Endothelial cell of umbilical vein (primary cell): ENCODE measurements around the gene SIPA1L3. TPM values are rescaled to one million over a fixed set of nuclear protein-coding genes. Genes with fewer than 3 reads are reported as not detected.

ENCODE experiments used
- BruUV-seq: library from RNA; stranded (reverse); fragments of 400-500 nt; replicated peaks from 2 replicates; lab custom pipeline; 2021; lab: Mats Ljungman, UMichigan
- CTCF ChIA-PET: fragments of 300-600, 350-600 bp; sonication (Branson Sonifier 250); formaldehyde crosslinking; loops from one replicate; lab custom pipeline; 2021; ENCODE audit warnings: antibody characterized with exemption, inconsistent platforms; lab: Charles Lee
- POLR2A ChIA-PET: fragments of 300-600, 350-600 bp; sonication (Branson Sonifier 250); formaldehyde crosslinking; loops from one replicate; lab custom pipeline; 2021; ENCODE audit warnings: antibody characterized with exemption, inconsistent platforms; lab: Charles Lee
- DNase-seq: peaks from one replicate; pipeline ENCODE4 v3.0.0-alpha.2; 2011; ENCODE audit warnings: low read depth, low spot score
- FAIRE-seq: peaks from 2 replicates; lab custom pipeline; 2011; peaks lifted over from hg19 to GRCh38; lab: Jason Lieb, UNC
- H2AFZ ChIP-seq: 2 replicates; pipeline ENCODE4 v1.6.0; 2012; ENCODE audit warnings: low read depth, low read length, control low read depth, inconsistent platforms
- H3K27ac ChIP-seq: 2 replicates; pipeline ENCODE4 v1.5.1; 2011; ENCODE audit warnings: low read depth, mild to moderate bottlenecking, control low read depth, low read length, moderate library complexity; ENCODE audit not compliant: insufficient read depth
- H3K27me3 ChIP-seq, 2 experiments: 2 replicates each; pipeline versions ENCODE4 v1.6.0 to v1.6.1; 2011; ENCODE audit warnings: low read length in 2 of 2, mixed read lengths in 1 of 2; ENCODE audit not compliant: control insufficient read depth in 2 of 2, insufficient read depth in 2 of 2
- H3K36me3 ChIP-seq, 2 experiments: 2 replicates in 1 of 2; 3 replicates in 1 of 2; pipeline ENCODE4 v1.5.1; 2011; ENCODE audit warnings: low read length in 2 of 2, mild to moderate bottlenecking in 1 of 2, moderate library complexity in 1 of 2; ENCODE audit not compliant: control insufficient read depth in 2 of 2, insufficient read depth in 2 of 2; ENCODE audit errors: extremely low read depth in 1 of 2
- H3K4me1 ChIP-seq: 3 replicates; pipeline ENCODE4 v1.5.1; 2011; ENCODE audit warnings: mild to moderate bottlenecking, low read length; ENCODE audit not compliant: control insufficient read depth, insufficient read depth; ENCODE audit errors: extremely low read depth
- H3K4me2 ChIP-seq: 2 replicates; pipeline ENCODE4 v1.6.1; 2011; ENCODE audit warnings: low read length, control low read depth, mixed read lengths; ENCODE audit not compliant: insufficient read depth
- H3K4me3 ChIP-seq, 3 experiments: fragments of 200-600 bp in 1 of 3; sonication (generic), shearing (Covaris generic) in 1 of 3; replicated peaks in 1 of 3; 2 replicates each; pipeline ENCODE4 v1.5.1; 2011 to 2016; ENCODE audit warnings: control low read depth in 3 of 3, low read length in 3 of 3, mild to moderate bottlenecking in 2 of 3, inconsistent platforms in 1 of 3, low read depth in 1 of 3, moderate library complexity in 1 of 3; ENCODE audit not compliant: insufficient read depth in 1 of 3
- H3K79me2 ChIP-seq: 2 replicates; pipeline ENCODE4 v1.6.0; 2012; ENCODE audit warnings: low read length, inconsistent platforms; ENCODE audit not compliant: control insufficient read depth, insufficient read depth
- H3K9ac ChIP-seq: replicated peaks from 2 replicates; pipeline ENCODE3; 2011; ENCODE audit warnings: low read length, control low read depth; ENCODE audit not compliant: insufficient read depth; ENCODE audit errors: extremely low read depth
- H3K9me1 ChIP-seq: replicated peaks from 3 replicates; pipeline ENCODE4 v1.6.0; 2011; ENCODE audit warnings: mild to moderate bottlenecking, low read length; ENCODE audit not compliant: control insufficient read depth, insufficient read depth; ENCODE audit errors: extremely low read depth
- H3K9me3 ChIP-seq: replicated peaks from 2 replicates; pipeline ENCODE4 v1.5.1; 2012; ENCODE audit warnings: low read length, inconsistent platforms; ENCODE audit not compliant: control insufficient read depth, insufficient read depth
- H4K20me1 ChIP-seq: replicated peaks from 2 replicates; pipeline ENCODE3; 2011; ENCODE audit warnings: mild to moderate bottlenecking, low read length; ENCODE audit not compliant: control insufficient read depth, insufficient read depth; ENCODE audit errors: extremely low read depth
- EZH2 ChIP-seq: IDR thresholded peaks from 2 replicates; pipeline ENCODE4 v1.6.1; 2012; ENCODE audit warnings: borderline replicate concordance, low read depth, mild to moderate bottlenecking, moderate library complexity, low read length, inconsistent platforms; ENCODE audit not compliant: severe bottlenecking
- FOS ChIP-seq: IDR thresholded peaks from 2 replicates; pipeline ENCODE4 v1.6.1; 2011; ENCODE audit warnings: mild to moderate bottlenecking, low read length, moderate library complexity, borderline replicate concordance; ENCODE audit not compliant: insufficient read depth
- GATA2 ChIP-seq: IDR thresholded peaks from 2 replicates; pipeline ENCODE4 v1.7.0; 2011; ENCODE audit warnings: low read depth, mild to moderate bottlenecking, moderate library complexity, mixed read lengths, low read length; ENCODE audit not compliant: insufficient read length, insufficient read depth
- JUN ChIP-seq: IDR thresholded peaks from 2 replicates; pipeline ENCODE4 v1.6.1; 2011; ENCODE audit warnings: borderline replicate concordance, low read depth; ENCODE audit not compliant: insufficient read length, insufficient read depth
- MYC ChIP-seq: IDR thresholded peaks from one replicate; pipeline ENCODE4 v1.6.1; 2011; ENCODE audit warnings: mild to moderate bottlenecking, low read depth, low read length
- POLR2A ChIP-seq: IDR thresholded peaks from 2 replicates; pipeline ENCODE4 v1.6.1; 2012; ENCODE audit warnings: low read depth, mild to moderate bottlenecking, control low read depth, low read length
- POLR2AphosphoS5 ChIP-seq: IDR thresholded peaks from 2 replicates; pipeline ENCODE4 v1.6.1; 2012; ENCODE audit warnings: low read depth, mild to moderate bottlenecking, control low read depth, low read length, moderate library complexity; ENCODE audit not compliant: insufficient read depth
- dilution Hi-C: fragments of 300-500 bp; cut with MboI; formaldehyde crosslinking; loops from one replicate; pipeline ENCODE4 v1.15.0; 2019; ENCODE audit warnings: low sequenced_read_pairs; ENCODE audit not compliant: extremely low pct_ligation_motif_present
- intact Hi-C: fragments of 100-400 bp; cut with micrococcal nuclease; formaldehyde crosslinking; loops from one replicate; pipeline ENCODE4 v1.10.0; 2022
- polyA plus RNA-seq, 4 experiments: library from polyadenylated mRNA; depleted of rRNA in 3 of 4; stranded (reverse) in 3 of 4; unstranded in 1 of 4; fragments of >200 nt; gene quantifications; 2 replicates each; pipeline versions ENCODE4 v1.2.1 to v1.2.3, GENCODE V29; 2011 to 2012; ENCODE audit warnings: missing spikeins in 1 of 4
- total RNA-seq: library from RNA; stranded (reverse); gene quantifications from 2 replicates; pipeline ENCODE4 v1.2.3, GENCODE V29; 2021
- TF ChIP-seq, protein P1 (sequence below): IDR thresholded peaks from 2 replicates; pipeline ENCODE4 v1.6.1; 2011; ENCODE audit not compliant: insufficient read depth, insufficient read length
- TF ChIP-seq, protein P2 (sequence below), 2 donors: IDR thresholded peaks; 1 replicate in 1 of 2; 2 replicates in 1 of 2; pipeline ENCODE4 v1.5.1; 2011; ENCODE audit warnings: low read length in 2 of 2, mild to moderate bottlenecking in 2 of 2, moderate library complexity in 2 of 2, control low read depth in 1 of 2, inconsistent platforms in 1 of 2, low read depth in 1 of 2; ENCODE audit not compliant: insufficient read depth in 1 of 2; ENCODE audit errors: extremely low read depth in 1 of 2

The SIPA1L3 gene
- total and polyA plus RNA-seq, 2 donors (not counting 3 experiments of a cell fraction or from before 2014, with no cell fraction given), result 14.2 to 47.2 TPM

GRCh38 chr19:37877147-37877546 is 29.9 kb upstream of the SIPA1L3 start:
- Histone ChIP-seq H3K9me1 (no peaks in the 10 kb centered on the region), H3K36me3 (no peaks in the 10 kb centered on the region), H3K4me1 (no peaks in the 10 kb centered on the region), H4K20me1 (no peaks in the 10 kb centered on the region), H2AFZ (no peak overlapping the region), H3K4me3 (no peak overlapping the region), H3K9me3 (no peaks in the 10 kb centered on the region), H3K27ac (no peak overlapping the region), H3K79me2 (no peaks in the 10 kb centered on the region), H3K27me3 (no peaks in the 10 kb centered on the region), H3K4me2 (no peak overlapping the region), H3K9ac (no peak overlapping the region)
- FAIRE-seq (no peak), DNase-seq (no peak)
- BruUV-seq, result no TSS peak
- ChIA-PET POLR2A (no interaction called here), CTCF (no interaction called here)
- TF ChIP-seq JUN (no peak), FOS (no peak), POLR2A (no peak), GATA2 (no peak), POLR2AphosphoS5 (no peak), MYC (no peak), EZH2 (no peak)
- TF ChIP-seq, protein P1, sequence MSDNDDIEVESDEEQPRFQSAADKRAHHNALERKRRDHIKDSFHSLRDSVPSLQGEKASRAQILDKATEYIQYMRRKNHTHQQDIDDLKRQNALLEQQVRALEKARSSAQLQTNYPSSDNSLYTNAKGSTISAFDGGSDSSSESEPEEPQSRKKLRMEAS, result no peak
- TF ChIP-seq, protein P2, sequence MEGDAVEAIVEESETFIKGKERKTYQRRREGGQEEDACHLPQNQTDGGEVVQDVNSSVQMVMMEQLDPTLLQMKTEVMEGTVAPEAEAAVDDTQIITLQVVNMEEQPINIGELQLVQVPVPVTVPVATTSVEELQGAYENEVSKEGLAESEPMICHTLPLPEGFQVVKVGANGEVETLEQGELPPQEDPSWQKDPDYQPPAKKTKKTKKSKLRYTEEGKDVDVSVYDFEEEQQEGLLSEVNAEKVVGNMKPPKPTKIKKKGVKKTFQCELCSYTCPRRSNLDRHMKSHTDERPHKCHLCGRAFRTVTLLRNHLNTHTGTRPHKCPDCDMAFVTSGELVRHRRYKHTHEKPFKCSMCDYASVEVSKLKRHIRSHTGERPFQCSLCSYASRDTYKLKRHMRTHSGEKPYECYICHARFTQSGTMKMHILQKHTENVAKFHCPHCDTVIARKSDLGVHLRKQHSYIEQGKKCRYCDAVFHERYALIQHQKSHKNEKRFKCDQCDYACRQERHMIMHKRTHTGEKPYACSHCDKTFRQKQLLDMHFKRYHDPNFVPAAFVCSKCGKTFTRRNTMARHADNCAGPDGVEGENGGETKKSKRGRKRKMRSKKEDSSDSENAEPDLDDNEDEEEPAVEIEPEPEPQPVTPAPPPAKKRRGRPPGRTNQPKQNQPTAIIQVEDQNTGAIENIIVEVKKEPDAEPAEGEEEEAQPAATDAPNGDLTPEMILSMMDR (IDR thresholded peaks at IDR 0.05; ENCODE audit: extremely low read depth in 1 of 2, insufficient read depth in 1 of 2, low read depth in 1 of 2, low read length in 2 of 2), result no peak
- dilution Hi-C loops (no loop called here), intact Hi-C loops (no loop called here)
